SK-N-SH (cell line): ENCODE data around the gene HSPB7. TPM values are rescaled to one million over a fixed set of nuclear protein-coding genes. Genes with fewer than 3 reads are reported as not detected.
"Not testable (repeated sequence)": the region's sequence is repeated elsewhere in the genome, so short reads cannot be mapped to it uniquely, and the experiment has no call there.

Source experiments
- CTCF ChIA-PET: fragments of 300-600, 350-600 bp; formaldehyde crosslinking; extraction: SDS; loops from one replicate; lab custom pipeline; 2021; lab: Yijun Ruan, JAX
- POLR2A ChIA-PET: fragments of 350-600 bp; sonication (Branson Sonifier 250); formaldehyde crosslinking; extraction: SDS; loops from one replicate; lab custom pipeline; 2020; ENCODE audit warnings: antibody characterized with exemption, inconsistent platforms; lab: Yijun Ruan, JAX
- DNase-seq: peaks from one replicate; pipeline ENCODE4 v3.0.0; 2012
- H2AFZ ChIP-seq: fragments of 200-600 bp; sonication (generic); 2 replicates; pipeline ENCODE4 v1.8.1; 2016; ENCODE audit warnings: antibody characterized with exemption, mild to moderate bottlenecking, low read depth
- H3F3A ChIP-seq: fragments of 200-600 bp; sonication (generic); replicated peaks from 2 replicates; pipeline ENCODE3; 2016; ENCODE audit warnings: antibody characterized with exemption, mild to moderate bottlenecking; ENCODE audit not compliant: insufficient read depth
- H3K27ac ChIP-seq, 2 experiments: fragments of 200-500 bp in 1 of 2; fragments of 200-600 bp in 1 of 2; sonication (Bioruptor generic) in 1 of 2; sonication (generic), shearing (Covaris generic) in 1 of 2; 2 replicates each; pipeline versions ENCODE4 v1.5.1 to v1.6.1; 2014 to 2016; ENCODE audit warnings: low read depth in 2 of 2, inconsistent platforms in 1 of 2, low read length in 1 of 2, mild to moderate bottlenecking in 1 of 2, mixed read lengths in 1 of 2
- H3K27me3 ChIP-seq: fragments of 200-600 bp; sonication (generic), shearing (Covaris generic); 2 replicates; pipeline ENCODE4 v1.6.1; 2016; ENCODE audit warnings: mixed run types; ENCODE audit not compliant: insufficient read depth
- H3K36me3 ChIP-seq, 2 experiments: fragments of 200-500 bp in 1 of 2; fragments of 200-600 bp in 1 of 2; sonication (Bioruptor generic) in 1 of 2; sonication (generic) in 1 of 2; replicated peaks in 1 of 2; 2 replicates each; pipeline versions ENCODE3 to v1.5.1; 2014 to 2016; ENCODE audit warnings: low read length in 1 of 2, mild to moderate bottlenecking in 1 of 2; ENCODE audit not compliant: insufficient read depth in 2 of 2, control insufficient read depth in 1 of 2
- H3K4me1 ChIP-seq, 2 experiments: fragments of 200-500 bp in 1 of 2; fragments of 200-600 bp in 1 of 2; sonication (Bioruptor generic) in 1 of 2; sonication (generic), shearing (Covaris generic) in 1 of 2; 2 replicates each; pipeline versions ENCODE4 v1.5.1 to v1.6.1; 2014 to 2016; ENCODE audit warnings: low read depth in 1 of 2, low read length in 1 of 2, mixed run types in 1 of 2; ENCODE audit not compliant: insufficient read depth in 2 of 2, control insufficient read depth in 1 of 2
- H3K4me2 ChIP-seq: fragments of 200-600 bp; sonication (generic), shearing (Covaris generic); 2 replicates; pipeline ENCODE4 v1.6.1; 2017; ENCODE audit warnings: mixed run types
- H3K4me3 ChIP-seq, 2 experiments: fragments of 200-500 bp in 1 of 2; fragments of 200-600 bp in 1 of 2; sonication (Bioruptor generic) in 1 of 2; sonication (generic), shearing (Covaris generic) in 1 of 2; 2 replicates each; pipeline versions ENCODE4 v1.5.1 to v1.8.1; 2014 to 2016; ENCODE audit warnings: low read depth in 2 of 2, inconsistent platforms in 1 of 2, low read length in 1 of 2, mild to moderate bottlenecking in 1 of 2, mixed read lengths in 1 of 2, moderate library complexity in 1 of 2
- H3K79me2 ChIP-seq: fragments of 200-600 bp; sonication (generic); 2 replicates; pipeline ENCODE4 v1.8.1; 2017; ENCODE audit warnings: mild to moderate bottlenecking; ENCODE audit not compliant: insufficient read depth
- H3K9ac ChIP-seq: fragments of 200-600 bp; sonication (generic); 2 replicates; pipeline ENCODE4 v1.6.1; 2017; ENCODE audit warnings: mixed run types
- H3K9me2 ChIP-seq: fragments of 200-600 bp; sonication (generic); 2 replicates; pipeline ENCODE4 v1.6.1; 2017; ENCODE audit warnings: mixed run types
- H3K9me3 ChIP-seq: fragments of 200-600 bp; sonication (generic); 2 replicates; pipeline ENCODE4 v1.6.1; 2017; ENCODE audit warnings: mixed run types, mild to moderate bottlenecking, moderate library complexity
- H4K20me1 ChIP-seq: fragments of 200-600 bp; sonication (generic); 2 replicates; pipeline ENCODE4 v1.6.1; 2017; ENCODE audit warnings: mild to moderate bottlenecking, mixed run types; ENCODE audit not compliant: insufficient read depth
- MEF2A ChIP-seq: IDR thresholded peaks from 2 replicates; pipeline ENCODE4 v1.4.0; 2012; ENCODE audit warnings: low read depth, borderline replicate concordance
- POLR2AphosphoS5 ChIP-seq: IDR thresholded peaks from 2 replicates; pipeline ENCODE4 v1.6.1; 2012; ENCODE audit warnings: low read depth, low read length
- SMC3 ChIP-seq: IDR thresholded peaks from 2 replicates; pipeline ENCODE4 v1.6.1; 2012; ENCODE audit warnings: low read depth, low read length, improper control_type of control experiment
- WGBS: methylation state at CpG from one replicate; pipeline ENCODE4 v1.1.6; 2017; ENCODE audit warnings: low lambda C conversion rate; 5-methylcytosine and 5-hydroxymethylcytosine counted together
- polyA plus RNA-seq, 3 experiments: library from polyadenylated mRNA; depleted of rRNA; stranded (reverse); fragments of >200 nt; gene quantifications; 2 replicates each; pipeline ENCODE4 v1.2.3, GENCODE V29; 2012
- TF ChIP-seq, protein P1 (sequence below): IDR thresholded peaks from 2 replicates; pipeline ENCODE4 v1.4.0; 2012; ENCODE audit warnings: low read depth, borderline replicate concordance

The HSPB7 gene
- polyA plus RNA-seq, 1 of the 3 experiments (the other 2 are of a cell fraction), result 0.05 TPM

DNA sequence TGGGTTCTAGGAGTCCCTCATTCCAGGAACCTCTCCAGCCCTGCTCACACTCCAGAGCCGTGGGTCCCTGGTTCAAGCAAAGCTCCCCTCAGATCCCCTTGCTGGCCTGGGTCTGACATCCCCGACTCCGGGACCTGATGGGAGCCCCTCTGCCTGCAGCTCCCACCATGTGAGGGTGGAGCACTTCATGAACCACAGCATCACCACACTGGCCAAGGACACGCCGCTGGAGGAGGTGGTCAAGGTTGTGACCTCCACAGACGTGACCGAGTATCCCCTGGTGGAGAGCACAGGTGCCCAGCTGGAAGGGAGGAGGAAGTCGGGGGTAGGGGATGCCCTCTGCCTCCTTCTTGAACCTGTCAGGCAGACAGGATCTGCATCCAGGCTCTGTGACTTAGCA is 13.7 kb upstream of the HSPB7 start:
- H2AFZ ChIP-seq, result no peak overlapping the region
- H3K36me3 ChIP-seq, result no peaks in the 10 kb centered on the region
- no peaks in the 10 kb centered on the region for H3K79me2 ChIP-seq
- H3K4me1 ChIP-seq, result peaks cover 0 to 11% of the 10 kb centered on the region in 2 experiments; a peak in 1 of 4 replicates
- WGBS, result 80% methylated on average over 7 of the region's 8 CpGs
- DNase-seq, result no peak
- POLR2A ChIA-PET, result no interaction called here
- H3K9me2 ChIP-seq, result no peaks in the 10 kb centered on the region
- no peaks in the 10 kb centered on the region for H3K9me3 ChIP-seq
- H3K27me3 ChIP-seq, result no peaks in the 10 kb centered on the region
- H3K27ac ChIP-seq, result no peak overlapping the region
- TF ChIP-seq, protein P1, sequence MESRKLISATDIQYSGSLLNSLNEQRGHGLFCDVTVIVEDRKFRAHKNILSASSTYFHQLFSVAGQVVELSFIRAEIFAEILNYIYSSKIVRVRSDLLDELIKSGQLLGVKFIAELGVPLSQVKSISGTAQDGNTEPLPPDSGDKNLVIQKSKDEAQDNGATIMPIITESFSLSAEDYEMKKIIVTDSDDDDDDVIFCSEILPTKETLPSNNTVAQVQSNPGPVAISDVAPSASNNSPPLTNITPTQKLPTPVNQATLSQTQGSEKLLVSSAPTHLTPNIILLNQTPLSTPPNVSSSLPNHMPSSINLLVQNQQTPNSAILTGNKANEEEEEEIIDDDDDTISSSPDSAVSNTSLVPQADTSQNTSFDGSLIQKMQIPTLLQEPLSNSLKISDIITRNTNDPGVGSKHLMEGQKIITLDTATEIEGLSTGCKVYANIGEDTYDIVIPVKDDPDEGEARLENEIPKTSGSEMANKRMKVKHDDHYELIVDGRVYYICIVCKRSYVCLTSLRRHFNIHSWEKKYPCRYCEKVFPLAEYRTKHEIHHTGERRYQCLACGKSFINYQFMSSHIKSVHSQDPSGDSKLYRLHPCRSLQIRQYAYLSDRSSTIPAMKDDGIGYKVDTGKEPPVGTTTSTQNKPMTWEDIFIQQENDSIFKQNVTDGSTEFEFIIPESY, result no peak
- TF ChIP-seq SMC3 (no peak), MEF2A (no peak), POLR2AphosphoS5 (no peak)
- no peaks in the 10 kb centered on the region for H3F3A ChIP-seq
- no peak overlapping the region for H3K9ac ChIP-seq
- CTCF ChIA-PET, result interaction anchor here (1.0 to 5.8 kb wide), 8 partner anchors 14 to 240 kb away, joined by 3 to 44 read pairs (median 10); partner anchors contain the start of gene HSPB7
- no peak overlapping the region for H3K4me2 ChIP-seq
- no peaks in the 10 kb centered on the region for H4K20me1 ChIP-seq
- H3K4me3 ChIP-seq, result no peak overlapping the region

DNA sequence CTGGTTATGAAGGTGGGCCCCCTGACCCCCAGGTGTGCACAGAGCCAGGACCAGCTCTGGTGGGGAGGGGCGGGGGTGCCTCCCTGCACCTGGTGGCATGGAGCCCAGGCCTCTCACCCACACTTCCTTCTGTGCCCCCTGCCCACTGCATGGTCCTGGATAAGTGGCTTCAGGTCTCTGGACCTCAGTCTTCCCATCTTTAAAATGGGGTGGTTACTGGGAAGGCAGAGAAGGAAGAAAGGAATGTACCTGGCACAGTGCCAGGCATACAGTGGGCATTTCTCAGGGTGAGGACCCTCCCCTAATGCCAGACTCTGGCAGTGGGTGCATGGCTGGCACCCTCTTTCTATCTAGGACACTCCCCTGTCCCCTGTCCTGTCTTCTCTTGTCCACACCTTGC is 11.4 kb upstream of the HSPB7 start:
- ChIA-PET CTCF (interaction anchor here (5.8 kb wide), 1 partner anchor 20 kb away, joined by 44 read pairs; no protein-coding TSS in a partner anchor), POLR2A (no interaction called here)
- Histone ChIP-seq H3K27me3 (no peaks in the 10 kb centered on the region), H3K9me3 (no peaks in the 10 kb centered on the region), H3F3A (no peaks in the 10 kb centered on the region), H3K4me3 (no peak overlapping the region), H3K9ac (no peak overlapping the region), H3K4me1 (peaks cover 0 to 11% of the 10 kb centered on the region in 2 experiments; a peak in 1 of 4 replicates), H4K20me1 (no peaks in the 10 kb centered on the region), H3K4me2 (no peak overlapping the region), H3K79me2 (no peaks in the 10 kb centered on the region), H3K9me2 (no peaks in the 10 kb centered on the region), H3K27ac (no peak overlapping the region), H2AFZ (no peak overlapping the region), H3K36me3 (no peaks in the 10 kb centered on the region)
- no peak for DNase-seq
- WGBS, result 67% methylated on average over 1 of the region's 1 CpG
- no peak for TF ChIP-seq SMC3
- TF ChIP-seq, all 33 proteins: peak for 0

DNA sequence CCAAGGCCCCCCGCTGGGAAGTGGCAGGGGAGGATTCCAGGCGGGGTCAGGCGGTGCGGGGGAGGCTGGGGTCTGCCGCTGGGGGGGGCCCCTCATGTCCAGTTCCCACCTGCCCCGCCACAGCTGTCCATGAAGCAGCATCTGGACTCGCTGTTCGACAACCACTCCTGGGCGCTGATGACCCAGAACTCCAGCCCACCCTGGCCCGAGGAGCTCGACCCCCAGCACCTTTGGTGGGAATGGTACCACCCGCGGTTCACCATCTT is 11.1 kb upstream of the HSPB7 start:
- H3K4me2 ChIP-seq, H4K20me1 ChIP-seq, H3K4me3 ChIP-seq, H3K9me2 ChIP-seq, H3K27me3 ChIP-seq, H3F3A ChIP-seq, H3K36me3 ChIP-seq, H3K9ac ChIP-seq, POLR2A ChIA-PET, H3K27ac ChIP-seq, H2AFZ ChIP-seq, H3K9me3 ChIP-seq, H3K79me2 ChIP-seq, DNase-seq: not testable (repeated sequence)
- 93% methylated on average over 6 of the region's 13 CpGs for WGBS
- CTCF ChIA-PET, result interaction anchor here (5.8 kb wide), 1 partner anchor 20 kb away, joined by 44 read pairs; no protein-coding TSS in a partner anchor
- peaks cover 0 to 11% of the 10 kb centered on the region in 2 experiments; a peak in 1 of 4 replicates for H3K4me1 ChIP-seq
